ENCODE measurements around the gene L3MBTL2. TPM values are rescaled to one million over a fixed set of nuclear protein-coding genes. Genes with fewer than 3 reads are reported as not detected.

The L3MBTL2 gene
- 22.6 and 27.8 TPM in 2 replicates for total RNA-seq

GRCh38 chr22:41204992-41205900 is at the start of gene L3MBTL2:
Gene L3MBTL2 (plus strand): TSS chr22:41205312. CDS start chr22:41205363, 51 bp downstream.

GRCh38 chr22:41240377-41241132 is 35.4 kb downstream of the L3MBTL2 start, which contains the start of gene CHADL:
Gene CHADL (minus strand): TSS chr22:41240931. CDS start chr22:41240881, 50 bp downstream.

Other genes starting within 250 kb of the L3MBTL2 start
- gene EP300, start 112.7 kb upstream of the L3MBTL2 start, total RNA-seq = 30.4 and 47.3 TPM in 2 replicates
- 0.28 and 1.1 TPM in 2 replicates for gene CHADL, start 35.6 kb downstream of the L3MBTL2 start, total RNA-seq
- gene RANGAP1, start 80.9 kb downstream of the L3MBTL2 start, total RNA-seq = 81.8 and 106 TPM in 2 replicates
- gene ZC3H7B, start 96.2 kb downstream of the L3MBTL2 start, total RNA-seq = 50.9 and 73.5 TPM in 2 replicates
- gene TEF, start 176.6 kb downstream of the L3MBTL2 start, total RNA-seq = 2.0 and 4.1 TPM in 2 replicates
- gene TOB2, start 241.5 kb downstream of the L3MBTL2 start, total RNA-seq = 13.9 and 16.5 TPM in 2 replicates